Measurements from ENCODE around the gene RHBDL1.

The RHBDL1 gene

DNA sequence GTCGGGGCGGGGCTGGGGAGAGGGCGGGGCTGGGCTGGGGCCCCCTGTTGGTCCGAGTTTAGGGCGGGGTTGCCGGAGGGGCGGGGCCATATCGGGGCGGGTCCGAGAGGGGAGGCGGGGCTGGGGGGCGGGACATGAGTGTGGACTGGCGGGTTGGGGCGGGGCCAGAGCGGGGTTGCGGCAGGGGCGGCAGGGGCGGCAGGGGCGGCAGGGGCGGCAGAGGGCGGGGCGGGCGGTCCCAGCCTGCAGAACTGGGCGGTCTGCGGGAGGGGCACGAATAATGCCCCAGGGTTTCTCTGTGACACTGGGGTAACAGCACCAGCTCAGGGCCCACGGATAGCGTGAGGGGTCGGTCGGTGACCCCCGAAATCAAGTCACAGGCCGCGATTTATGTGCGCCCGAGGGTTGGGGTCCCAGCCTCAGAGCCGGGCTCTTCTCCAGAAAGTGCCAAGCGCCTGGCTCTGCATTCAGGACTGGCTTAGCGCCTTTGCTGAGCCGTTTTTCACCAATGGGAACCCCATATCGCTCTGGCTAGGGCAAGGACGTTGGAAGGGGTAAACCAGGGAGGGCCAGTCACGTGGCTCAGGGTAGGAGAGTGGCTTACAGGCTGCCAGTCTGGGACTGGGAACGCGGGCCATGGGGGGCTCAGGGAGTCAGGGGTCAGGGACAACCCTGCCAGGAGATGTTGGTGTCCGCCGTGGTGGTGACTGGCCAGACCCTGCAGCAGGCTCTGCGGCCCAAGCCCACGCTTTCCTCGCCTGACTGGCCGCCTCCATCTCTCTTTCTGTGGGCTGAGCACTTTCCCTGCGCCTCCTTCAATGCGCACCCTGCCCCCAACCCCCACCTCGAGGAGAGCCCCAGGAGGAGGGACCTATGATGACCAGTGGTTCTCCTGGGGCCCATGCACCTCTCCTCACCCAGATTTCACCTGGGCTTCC, 38.1 kb upstream of the RHBDL1 start:
- DNase-seq: peak; percentile 38 to 88

DNA sequence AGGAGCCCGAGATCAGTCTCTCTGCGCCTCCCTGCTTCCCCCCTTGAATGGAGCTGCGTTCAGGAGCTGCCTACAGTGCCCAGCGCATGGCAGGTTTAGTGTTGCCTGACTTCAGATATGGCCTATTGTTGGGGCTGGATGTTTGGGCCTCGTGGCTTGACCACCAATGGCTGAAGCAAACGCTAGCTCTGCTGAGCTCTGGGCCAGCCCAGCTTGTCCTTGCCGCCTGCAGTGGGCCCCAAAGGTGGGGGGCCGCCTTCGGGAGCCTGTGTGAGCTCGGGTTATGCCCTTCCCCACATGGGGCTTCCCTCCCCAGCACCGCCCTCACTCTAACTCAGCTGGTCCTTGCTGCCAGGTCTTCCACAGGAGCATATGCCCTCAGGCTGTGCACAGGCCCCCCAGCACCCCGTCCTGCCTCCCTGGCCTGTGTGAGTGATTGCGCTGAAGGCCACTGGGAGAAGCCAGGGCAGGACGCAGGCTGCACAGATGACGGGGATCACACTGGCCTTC, 37.4 kb upstream of the RHBDL1 start:
- no peak for DNase-seq

DNA sequence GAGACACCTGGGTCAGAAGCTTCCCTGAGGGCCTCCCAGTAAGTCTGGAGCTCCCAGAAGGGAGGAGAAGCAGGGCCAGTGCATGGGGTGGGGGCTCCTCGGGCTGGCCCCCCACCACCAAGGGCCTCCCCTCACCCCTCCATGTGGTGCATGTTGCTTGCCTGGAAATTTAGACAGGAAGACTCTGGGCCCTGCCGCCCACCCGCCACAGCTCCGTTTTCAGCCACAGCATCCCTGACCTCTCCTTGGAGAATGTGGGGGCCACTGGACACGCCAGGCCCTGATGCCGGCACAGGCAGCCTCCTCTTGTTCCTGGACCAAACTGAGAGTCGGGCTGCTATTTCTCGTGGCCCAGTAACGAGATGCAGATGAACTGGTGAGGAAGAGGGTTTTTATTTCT, 36.6 kb upstream of the RHBDL1 start:
- no peak for DNase-seq

DNA sequence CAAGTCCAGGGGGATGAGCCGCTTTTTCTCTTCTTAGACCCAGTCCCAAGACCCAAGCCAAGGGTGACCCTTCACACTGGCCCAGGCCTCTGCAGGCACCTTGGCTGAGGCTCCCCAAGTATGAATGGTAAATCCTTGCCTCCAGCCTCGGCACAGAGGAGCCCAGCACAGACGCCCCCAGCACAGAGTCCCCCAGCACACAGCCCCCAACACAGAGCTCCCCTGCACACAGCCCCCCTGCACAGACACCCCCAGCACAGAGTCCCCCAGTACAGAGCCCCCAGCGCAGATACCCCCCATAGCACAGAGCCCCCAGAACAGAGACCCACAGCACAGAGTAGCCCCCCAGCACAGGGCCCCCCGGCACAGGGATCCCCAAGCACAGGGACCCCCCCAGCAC, 34.9 kb upstream of the RHBDL1 start:
- DNase-seq: no peak

DNA sequence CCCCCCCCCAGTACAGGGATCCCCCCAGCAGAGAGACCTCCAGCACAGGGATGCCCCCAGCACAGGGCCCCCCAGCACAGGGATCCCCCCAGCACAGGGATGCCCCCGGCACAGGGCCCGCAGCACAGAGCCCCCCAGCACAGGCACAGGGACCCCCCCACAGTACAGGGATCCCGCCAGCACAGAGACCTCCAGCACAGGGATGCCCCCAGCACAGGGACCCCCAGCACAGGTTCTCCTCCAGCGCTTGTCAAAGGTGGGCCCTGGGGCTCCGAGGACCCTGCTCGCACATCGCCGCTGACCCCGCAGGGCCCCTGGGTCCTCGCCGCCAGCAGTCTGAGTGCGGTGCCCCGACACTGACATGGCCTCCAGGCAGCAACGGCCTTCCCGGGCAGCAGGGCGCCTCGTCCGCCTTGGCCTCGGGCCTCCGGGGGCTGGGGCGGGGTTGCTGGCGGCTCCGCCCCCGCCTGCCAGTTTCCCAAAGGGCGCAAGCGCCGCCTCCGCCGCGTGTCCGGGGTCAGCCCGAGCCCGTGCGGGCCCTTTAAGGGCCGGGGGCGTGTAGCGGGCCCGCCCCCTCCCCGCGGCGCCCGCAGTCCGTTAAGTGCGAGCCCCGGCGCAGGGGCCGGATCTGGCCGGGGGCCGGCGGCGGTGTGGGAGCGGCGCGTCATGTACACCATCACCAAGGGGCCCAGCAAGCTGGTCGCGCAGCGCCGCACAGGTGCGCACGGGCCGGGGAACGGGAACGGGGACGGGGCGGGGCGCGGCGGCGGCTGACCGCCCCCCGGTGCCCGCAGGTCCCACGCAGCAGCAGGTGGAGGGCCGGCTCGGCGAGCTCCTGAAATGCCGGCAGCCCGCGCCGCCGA, 33.9 kb upstream of the RHBDL1 start, which contains the start of gene MCRIP2:
Gene MCRIP2 (plus strand): TSS at position 503 of the 863 bp plus-strand sequence. CDS start 164 bp downstream, at position 667.
- peak; percentile 70 to 77 for DNase-seq

DNA sequence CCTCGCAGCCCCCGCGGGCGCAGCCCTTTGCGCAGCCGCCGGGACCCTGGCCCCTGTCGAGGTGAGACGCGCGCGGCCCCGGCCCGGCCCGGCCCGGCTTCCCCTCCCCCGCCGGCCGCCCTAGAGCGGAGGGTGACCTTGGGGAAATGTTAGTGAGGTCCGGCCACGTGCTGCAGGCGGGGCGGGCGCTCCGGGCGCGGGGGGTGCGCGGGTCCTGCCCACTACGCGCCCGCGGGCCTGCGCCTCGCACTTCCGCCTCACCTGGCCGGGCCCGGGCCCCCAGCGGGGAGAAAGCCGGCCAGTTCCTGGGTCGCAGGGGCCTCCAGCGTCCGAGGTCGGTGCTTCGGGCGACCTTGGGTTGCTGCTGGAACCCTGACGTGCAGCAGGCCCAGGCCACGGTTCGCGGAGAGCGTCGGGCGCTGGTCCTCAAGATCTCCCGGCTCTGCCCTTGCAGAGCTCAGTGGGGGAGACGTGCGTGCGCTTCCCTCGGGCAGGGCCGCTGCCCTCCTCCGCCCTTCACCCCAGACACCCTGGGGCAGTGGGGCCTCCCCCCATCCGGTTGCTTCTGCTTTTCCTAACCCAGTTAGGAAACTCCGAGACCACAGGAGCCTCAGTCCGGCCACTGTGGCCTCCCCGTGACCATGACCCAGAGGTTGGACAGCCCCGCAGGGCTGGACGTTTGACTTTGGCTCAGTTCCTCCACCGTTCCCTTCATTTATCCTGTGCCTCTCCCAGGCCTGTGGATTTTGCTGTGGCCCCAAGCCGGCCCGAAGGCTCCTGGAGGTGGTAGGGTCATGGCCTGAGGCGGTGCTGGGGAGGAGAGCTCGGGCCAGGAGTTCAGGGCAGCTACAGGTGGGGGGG, 33.1 kb upstream of the RHBDL1 start:
- DNase-seq: no peak

DNA sequence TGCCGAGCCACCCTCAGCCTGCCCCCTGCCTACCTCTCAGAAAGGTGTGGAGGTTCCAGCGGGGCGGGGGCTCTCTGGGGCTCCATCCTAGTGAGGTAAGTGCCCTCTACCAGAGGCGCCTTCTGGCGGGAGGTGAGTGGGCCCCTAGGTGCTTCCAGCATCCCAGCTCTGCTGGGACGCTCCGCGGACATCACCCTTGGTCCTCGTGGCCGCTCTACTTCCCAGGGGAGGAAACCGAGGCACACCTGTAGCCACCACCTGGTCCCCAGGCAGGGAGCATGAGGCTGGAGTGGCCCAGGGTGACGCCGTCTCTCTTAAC, 32.5 kb upstream of the RHBDL1 start:
- no peak for DNase-seq

DNA sequence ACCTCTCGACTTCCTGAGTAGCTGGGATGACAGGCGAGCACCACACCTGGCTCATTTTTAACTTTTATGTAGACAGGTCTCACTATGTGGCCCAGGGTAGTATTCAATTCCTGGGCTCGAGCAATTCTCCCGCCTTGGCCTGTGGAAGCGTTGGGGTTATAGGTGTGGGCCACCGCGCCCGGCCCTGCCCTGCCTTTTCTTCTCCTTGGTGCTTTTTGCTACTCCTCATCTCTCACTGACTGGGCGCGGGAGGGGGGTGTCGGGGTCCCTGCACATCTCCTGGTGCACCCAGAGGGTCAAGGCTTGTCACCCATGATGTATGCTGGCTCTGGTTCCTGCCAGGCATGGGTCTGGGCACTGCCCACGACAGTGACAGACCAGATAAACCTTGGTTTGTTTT, 30.9 kb upstream of the RHBDL1 start:
- DNase-seq: no peak

DNA sequence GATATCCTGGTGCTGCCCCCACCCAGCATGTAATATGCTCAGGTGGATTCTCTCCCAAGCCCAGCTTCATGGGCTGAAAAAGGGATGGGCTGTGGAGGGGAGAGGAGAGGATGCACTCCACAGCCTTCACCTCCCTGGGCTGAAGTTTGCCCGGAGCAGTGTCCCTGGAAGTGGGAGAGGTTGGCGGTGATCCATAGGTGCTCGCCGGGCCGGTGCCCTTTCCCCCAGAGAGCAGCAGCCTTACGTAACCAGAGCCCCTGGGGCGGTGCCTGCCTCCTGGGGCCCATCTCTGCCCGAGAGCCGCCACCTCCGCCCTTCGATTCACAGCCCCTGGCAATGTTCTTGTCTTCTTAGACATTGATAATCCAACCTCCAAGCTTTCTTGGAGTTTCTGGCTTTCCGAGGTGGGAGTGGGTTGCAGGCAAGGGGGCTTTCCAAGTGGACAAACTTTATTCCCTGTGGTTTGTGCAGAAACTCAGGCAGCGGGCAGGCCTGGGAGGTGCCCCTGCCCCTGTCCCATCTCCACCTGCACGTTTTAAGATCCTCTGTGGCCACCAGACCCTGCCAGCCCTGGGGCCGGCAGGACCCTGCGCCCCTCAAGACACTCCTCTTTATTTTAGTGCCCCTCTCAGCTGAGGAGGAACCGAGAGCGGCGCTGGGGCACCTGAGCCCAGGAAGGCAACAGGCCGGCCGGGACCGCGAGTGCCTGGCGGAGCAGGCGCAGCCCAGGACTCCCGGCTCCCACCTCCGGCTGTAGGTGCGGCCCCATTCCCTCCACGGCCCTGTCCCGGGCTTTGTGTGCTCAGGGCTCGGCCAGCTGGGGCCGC, 29.4 kb upstream of the RHBDL1 start:
- DNase-seq: no peak

DNA sequence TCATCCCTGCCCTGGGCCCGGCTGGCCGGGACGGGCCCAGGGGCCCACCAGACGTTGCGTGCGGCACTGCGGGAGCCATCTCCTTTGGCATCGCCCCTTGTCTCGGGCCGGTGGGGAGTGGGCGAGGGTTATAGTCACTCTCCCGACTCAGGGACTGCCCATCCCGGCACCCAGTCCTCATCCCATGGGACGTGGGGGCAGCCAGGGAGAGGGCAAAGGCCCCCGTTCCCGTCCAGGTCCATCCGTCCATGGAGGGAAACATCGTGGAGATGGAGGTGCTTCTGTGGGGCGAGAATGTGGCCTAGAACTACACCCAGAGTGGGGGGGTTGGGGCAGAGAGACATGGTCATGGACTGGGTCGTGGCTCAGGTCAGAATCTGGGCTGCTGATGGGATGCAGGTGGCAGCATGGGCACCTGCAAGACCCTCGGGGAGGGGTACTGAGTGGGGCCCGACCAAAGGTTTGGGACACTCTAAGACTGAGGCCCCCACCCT, 28.7 kb upstream of the RHBDL1 start:
- no peak for DNase-seq

DNA sequence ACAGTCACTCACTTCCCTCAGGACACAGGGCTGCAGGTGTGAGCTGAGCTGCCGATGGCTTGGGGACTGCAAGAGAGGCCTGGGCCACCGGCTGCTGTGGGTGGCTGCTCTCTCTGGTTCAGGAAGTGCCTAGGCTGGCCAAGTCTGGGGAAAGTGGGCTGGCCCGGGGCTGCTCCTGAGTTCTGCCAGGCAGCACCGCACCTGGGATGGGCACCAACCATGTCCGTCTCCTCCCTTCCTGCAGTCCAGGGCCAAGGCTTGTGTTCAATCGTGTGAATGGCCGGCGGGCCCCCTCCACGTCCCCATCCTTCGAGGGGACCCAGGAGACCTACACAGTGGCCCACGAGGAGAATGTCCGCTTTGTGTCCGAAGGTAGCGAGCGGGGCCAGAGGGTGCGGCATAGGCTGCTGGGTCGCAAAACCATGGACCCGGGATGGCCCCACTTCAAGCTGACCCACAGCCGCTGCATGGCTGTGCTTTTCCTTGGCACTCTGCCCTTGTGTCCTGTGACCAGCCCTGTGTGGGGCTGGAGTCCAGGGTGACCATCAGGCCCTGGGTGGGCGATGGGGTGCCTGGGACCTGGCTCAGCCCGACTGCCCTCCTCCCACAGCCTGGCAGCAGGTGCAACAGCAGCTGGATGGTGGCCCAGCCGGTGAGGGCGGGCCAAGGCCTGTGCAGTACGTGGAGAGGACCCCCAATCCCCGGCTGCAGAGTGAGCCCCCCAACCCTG, 28.1 kb upstream of the RHBDL1 start:
- DNase-seq: no peak

DNA sequence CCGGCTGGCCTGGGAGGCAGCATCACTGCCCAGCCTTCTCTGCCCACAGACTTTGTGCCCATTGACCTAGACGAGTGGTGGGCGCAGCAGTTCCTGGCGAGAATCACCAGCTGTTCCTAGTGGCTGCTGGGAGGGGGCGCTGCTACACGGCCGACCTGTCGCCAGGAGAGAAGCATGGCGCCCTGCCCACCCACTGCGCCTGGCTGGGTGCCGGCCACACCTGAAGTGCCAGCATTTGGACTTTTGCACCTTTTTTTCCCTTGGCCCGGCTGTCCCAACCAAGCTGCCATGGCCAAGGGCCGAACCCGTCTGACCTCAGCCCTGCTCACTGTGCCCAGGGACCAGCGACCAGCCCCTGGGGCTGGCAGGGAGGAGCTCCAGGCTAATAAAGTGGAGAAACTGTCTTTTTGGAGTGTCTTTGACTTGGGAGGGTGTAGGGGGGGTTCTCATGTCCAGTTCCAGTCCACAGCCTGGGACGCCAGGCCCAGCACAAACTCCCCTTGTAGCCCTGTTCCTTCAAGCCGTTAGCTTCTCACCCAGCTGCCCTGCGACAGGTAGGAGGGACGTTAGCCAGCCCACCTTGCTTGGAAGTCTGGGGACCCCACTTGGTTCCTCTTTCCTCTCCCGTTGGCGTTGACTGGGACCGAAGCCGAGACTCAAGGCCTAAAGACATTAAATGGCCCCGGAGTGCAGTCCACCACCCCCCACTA, 27.2 kb upstream of the RHBDL1 start:
- peak; percentile 39 to 64 for DNase-seq

DNA sequence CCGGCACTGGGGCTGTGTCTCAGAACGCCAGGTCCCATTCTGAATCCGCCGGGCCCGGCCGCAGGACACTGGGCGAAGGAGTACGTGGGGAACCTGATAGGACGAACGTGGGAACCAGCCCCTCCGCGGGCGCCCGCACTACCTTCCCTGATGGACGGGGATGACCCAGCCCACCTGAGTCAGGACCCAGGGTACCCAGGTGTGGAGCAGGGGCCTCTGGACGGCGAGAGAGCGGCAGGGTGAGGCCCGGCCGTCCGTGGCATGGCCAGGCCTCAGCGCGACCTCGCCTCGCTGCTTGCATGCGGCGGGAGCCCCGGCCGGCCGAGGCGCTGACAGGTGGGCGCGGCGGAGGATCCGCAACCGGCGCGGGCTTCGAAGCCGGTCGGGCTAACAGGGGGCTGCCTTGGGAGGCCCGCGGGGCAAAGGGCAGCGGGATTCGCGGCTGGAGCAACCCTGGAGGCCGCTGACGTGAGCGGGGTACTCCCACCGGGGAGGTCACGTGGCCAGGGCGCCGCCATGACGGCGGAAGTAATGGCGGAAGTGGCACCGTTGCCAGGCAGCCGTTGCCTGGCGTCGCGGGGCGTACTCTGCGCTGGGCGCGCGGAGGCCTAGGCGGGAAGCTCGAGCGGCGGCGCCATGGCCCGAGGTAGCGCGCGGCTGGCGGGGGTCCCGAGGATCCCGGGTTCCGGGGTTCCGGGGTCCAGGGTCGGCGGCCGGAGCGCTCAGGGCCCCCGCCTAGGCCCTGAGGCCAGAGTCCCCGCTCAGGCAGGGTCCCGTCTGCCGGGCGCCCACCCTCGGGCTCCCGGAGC, 26.5 kb upstream of the RHBDL1 start, which contains the start of gene WDR90:
Gene WDR90 (plus strand): TSS at position 585 of the 809 bp plus-strand sequence. CDS start 52 bp downstream, at position 637.
- DNase-seq: peak; percentile 90 to 93

DNA sequence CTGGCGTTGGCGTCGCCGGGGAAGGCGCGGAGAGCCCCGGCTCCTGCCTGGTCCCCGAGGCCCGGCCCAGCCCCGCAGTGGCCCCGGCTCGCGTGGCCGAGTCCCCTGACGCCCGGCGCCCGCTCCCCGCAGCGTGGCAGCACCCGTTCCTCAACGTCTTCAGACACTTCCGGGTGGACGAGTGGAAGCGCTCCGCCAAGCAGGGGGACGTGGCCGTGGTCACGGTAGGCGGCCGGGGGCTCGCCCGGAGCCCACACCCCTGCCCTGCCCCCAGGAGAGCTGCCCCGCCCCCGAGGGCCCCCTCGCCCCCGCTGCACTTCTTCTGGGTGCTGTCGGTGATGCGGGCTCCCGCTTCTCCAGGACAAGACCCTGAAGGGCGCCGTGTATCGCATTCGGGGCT, 25.8 kb upstream of the RHBDL1 start:
- DNase-seq: no peak

DNA sequence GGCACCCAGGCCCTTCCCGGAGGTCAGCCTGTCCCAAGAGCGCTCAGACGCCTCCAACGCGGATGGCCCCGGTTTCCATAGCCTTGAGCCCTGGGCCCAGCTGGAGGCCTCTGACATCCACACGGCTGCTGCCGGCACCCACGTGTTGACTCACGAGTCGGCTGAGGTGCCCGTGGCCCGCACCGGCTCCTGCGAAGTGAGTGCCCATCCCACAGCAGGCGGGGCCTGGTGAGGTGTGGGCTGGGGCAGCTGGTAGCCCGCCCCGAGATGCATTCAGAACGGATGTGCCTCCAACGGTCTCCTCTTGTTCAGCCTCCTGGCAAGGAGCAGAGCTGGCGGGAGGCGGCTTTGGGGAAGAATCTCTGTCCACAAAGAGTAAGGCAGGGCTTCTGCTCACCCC, 23.6 kb upstream of the RHBDL1 start:
- no peak for DNase-seq

DNA sequence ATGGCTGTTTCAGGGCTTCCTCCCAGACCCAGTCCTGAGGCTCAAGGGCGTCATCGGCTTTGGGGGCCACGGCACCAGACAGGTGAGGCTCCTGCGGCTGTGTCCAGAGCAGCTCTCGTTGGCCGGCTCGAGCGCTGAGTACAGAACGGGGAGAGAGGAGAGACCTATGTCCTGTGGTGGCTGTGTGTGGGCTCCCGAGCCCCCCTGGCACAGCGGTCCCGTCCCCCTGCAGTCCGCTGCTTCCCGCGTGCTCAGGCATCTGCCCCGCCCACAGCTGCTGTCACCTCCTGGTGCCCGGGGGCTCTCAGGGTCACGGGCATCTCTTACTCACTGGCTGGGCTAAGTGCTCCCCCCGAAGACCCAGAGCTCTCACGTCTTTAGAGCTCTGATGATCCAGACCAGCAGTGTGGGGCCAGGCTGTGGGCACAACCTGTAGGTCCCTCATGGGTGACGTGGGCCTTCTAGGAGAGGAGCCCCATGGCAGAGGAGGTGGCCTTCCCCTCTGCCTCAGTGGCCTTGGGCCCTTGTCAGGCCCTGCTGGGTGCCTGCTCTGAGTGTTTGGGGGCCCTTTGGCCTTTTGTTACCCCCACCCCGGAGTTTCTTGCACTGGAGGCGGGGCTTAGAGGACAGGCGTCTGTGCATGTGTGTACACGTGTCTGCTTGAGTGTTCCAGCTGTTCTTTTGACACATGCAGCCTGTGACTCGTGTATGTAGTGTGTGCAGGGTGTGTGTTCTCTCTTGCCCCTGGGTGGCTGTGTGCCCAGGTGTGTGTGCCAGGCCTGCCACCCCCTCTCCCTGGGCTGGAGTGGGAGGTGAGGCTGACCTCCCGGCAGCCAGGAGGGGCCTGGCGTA, 22.8 kb upstream of the RHBDL1 start:
- no peak for DNase-seq

DNA sequence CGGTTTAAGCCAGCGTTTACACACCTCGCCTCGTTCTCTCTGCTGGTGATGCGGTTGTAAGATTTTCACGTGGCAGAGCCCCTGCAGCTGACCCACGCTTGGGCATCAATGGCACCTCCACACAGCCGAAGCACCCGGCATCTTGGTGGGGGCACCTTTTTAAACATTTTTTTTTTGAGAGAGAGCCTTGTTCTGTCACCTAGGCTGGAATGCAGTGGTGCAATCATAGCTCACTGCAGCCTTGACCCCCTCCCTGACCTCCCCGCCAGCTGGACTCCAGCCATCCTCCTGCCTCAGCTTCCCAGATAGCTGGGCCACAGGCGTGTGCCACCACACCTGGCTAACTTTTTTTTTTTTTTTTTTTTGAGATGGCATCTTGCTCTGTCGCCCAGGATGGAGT, 21.4 kb upstream of the RHBDL1 start:
- no peak for DNase-seq

DNA sequence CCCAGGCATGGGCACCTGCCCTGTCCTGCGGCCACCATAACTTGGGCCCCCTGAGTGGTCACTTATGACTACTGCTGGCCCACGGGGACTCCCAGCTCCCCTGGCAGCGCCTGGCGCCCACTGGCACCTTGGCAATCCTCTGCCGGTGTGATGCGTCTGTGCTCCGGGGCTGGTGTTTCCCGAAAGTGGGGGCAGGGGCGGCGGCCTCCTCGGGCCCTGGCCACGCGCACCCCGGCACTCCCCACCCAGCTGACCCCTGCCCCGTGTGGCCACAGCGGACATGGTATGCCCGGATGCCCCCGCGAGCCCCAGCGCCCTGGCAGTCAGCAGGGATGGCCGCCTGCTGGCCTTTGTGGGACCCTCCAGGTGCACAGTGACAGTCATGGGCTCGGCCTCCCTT, 18.0 kb upstream of the RHBDL1 start:
- DNase-seq: no peak
